22Rv1 (cell line): ENCODE measurements around the gene PF4V1.

Experiments
- H3K27ac ChIP-seq: fragments of 450-650 bp; 2 replicates; pipeline ENCODE4 v1.5.1; 2017
- ZFX ChIP-seq: fragments of 450-650 bp; IDR thresholded peaks from 2 replicates; pipeline ENCODE4 v1.6.1; 2017; ENCODE audit warnings: antibody characterized with exemption, borderline replicate concordance
- TF ChIP-seq, protein P1 (sequence below): fragments of 450-650 bp; IDR thresholded peaks from 2 replicates; pipeline ENCODE4 v1.5.1; 2017; ENCODE audit warnings: mild to moderate bottlenecking

The PF4V1 gene

DNA sequence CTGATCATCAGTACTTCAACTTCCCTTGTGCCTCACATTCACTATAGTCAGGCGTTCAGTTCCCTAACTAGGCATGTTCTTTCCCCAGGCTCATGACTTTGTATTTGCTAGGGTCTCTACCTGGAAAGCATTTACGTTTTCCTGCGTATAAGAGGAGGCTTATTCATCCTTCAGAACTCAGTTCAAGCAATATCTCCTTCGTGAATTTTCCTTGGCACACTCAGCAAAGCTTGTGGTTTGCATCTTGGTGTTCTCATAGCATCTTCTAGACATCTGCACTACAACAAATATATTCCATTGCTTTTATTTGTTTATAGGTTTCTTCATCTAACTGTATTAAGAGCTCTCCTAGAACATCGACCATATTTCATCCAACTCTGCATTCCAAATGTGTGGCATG is 14.0 kb upstream of the PF4V1 start:
- H3K27ac ChIP-seq = no peak overlapping the region
- TF ChIP-seq, protein P1, sequence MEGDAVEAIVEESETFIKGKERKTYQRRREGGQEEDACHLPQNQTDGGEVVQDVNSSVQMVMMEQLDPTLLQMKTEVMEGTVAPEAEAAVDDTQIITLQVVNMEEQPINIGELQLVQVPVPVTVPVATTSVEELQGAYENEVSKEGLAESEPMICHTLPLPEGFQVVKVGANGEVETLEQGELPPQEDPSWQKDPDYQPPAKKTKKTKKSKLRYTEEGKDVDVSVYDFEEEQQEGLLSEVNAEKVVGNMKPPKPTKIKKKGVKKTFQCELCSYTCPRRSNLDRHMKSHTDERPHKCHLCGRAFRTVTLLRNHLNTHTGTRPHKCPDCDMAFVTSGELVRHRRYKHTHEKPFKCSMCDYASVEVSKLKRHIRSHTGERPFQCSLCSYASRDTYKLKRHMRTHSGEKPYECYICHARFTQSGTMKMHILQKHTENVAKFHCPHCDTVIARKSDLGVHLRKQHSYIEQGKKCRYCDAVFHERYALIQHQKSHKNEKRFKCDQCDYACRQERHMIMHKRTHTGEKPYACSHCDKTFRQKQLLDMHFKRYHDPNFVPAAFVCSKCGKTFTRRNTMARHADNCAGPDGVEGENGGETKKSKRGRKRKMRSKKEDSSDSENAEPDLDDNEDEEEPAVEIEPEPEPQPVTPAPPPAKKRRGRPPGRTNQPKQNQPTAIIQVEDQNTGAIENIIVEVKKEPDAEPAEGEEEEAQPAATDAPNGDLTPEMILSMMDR = no peak
- TF ChIP-seq ZFX = no peak

DNA sequence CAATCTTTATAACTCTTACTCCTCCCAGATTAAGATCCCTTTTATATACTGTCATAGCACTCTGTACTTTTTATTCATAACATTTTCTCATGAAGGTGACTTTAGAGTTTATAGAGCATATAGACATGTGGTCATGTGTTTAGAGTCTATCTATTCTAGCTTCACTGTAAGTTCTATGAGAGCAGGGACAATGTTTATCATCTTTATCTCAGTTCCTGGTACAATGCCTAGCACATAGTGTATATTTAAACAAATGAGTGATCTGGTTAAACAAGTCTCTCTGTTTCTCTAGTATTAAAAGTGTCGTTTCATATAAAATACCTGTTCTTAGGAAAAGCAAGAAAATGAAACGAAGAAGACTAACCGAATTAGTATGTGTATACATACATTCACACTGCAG is 13.4 kb upstream of the PF4V1 start:
- TF ChIP-seq, protein P1 = no peak
- TF ChIP-seq ZFX = no peak
- H3K27ac ChIP-seq = no peak overlapping the region

DNA sequence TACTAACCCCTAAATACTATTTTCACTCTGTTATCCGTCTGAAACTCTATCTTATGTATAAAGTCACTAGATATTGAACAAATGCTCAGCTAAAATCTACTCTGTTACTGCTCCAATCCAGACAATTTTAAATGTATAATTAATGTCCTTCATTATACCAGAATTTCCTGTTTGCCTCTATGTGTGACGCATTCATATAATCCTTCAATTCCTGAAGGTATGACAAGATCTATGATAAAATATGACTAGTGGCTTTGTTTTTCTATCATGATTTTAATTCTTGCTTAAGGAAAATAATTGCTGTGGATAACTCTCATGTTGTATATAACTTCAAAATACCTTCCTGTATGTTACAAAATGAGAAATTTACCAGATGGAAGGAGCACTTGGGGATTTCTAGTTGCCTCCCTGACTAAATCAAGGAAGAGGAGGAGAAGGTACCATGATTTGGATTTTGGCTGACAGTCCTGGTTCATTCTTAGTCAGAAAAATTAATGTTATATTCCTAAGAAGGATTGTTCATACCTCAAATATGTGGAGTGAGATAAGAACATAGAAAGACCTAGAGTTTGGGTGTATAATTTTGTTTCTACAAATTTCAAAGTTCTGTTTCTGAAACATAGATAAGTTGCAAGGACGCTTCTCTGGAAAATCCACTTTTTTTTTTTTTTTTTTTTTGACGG is 11.7 kb upstream of the PF4V1 start:
- no peak for TF ChIP-seq ZFX
- TF ChIP-seq, protein P1 = no peak
- H3K27ac ChIP-seq = no peak overlapping the region

DNA sequence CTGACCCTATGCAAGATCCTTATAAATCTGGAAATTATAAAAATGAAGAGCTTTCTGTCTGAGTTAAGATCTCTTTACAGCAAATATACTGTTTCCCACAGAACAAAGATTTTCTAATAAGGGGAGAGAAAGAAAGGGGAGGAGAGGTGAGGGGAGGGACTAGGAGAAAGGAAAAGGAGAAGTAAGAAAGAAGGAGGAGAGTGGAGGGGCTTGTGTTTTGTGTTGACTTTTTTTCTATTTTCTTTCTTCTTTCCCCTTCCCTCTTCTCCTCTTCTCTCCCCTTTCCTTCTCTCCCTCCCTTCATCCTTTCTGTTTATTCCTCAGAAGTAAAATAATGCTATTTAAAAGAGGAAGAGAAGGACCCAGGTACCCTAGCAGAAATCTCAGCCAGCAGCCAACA is 10.4 kb upstream of the PF4V1 start:
- no peak overlapping the region for H3K27ac ChIP-seq
- TF ChIP-seq, protein P1 = no peak
- no peak for TF ChIP-seq ZFX

DNA sequence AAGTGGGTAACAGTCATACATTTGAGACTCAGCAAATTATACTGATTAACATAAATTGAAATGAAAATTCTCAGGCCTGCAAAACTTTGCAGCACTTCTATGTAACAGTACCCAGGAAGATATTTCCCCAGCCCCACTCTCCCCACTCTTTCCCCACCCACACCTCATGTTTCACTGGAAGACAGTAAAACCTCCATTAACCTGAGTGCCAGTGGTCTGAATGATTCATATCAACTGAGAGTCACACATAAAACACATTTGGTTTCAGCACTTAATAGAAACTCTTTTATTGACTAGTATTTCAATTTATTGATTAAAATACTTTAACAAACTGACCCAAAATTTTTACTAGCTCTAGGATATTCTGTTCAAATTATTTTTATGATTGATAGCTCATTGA is 9.7 kb upstream of the PF4V1 start:
- no peak overlapping the region for H3K27ac ChIP-seq
- TF ChIP-seq, protein P1 = no peak
- TF ChIP-seq ZFX = no peak

DNA sequence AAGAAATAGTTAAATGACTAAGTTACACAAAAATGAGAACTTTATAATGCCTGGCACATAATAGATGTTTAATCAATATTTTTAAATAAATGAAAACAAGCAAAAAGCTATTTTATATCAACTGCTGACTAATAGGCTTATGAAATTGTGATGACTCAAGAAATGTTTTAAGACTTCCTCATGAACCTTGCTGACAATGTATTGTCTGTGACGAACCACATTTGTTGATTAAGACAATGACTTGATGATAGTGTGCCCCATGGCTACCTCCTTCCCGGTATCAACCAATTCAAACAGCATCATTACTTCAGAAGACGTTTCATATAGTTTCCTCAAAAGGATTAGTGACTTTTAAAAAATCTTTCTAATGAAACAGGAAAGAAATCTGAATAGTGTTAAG is 8.8 kb upstream of the PF4V1 start:
- TF ChIP-seq, protein P1 = no peak
- no peak overlapping the region for H3K27ac ChIP-seq

DNA sequence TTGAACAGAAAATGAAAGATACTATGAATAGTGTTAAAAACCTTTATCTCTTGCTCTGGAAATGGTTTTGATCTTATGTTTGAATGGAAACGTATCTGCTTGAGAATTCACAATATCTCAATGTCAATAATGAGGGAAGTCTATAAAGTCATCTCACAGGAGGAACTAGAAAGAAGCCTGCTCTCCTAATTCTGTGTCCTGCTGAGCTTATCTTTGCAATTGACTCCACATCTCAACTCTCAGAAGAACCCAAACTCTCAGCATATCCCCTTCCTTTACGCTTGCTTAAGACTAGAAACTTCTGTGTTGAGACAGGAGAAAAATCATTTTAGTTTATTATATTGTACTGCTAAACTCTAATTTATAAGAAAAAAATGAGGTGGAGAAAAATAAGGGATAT is 8.3 kb upstream of the PF4V1 start:
- TF ChIP-seq, protein P1 = no peak
- no peak for TF ChIP-seq ZFX
- H3K27ac ChIP-seq = no peak overlapping the region
